Rectal smooth muscle tissue (tissue), 1 donor: Measurements from ENCODE around the gene LTB.

Experiments
- H3K27ac ChIP-seq: one replicate; pipeline ENCODE4 v1.7.0; 2013; ENCODE audit warnings: low read depth, low read length, inconsistent platforms
- H3K27me3 ChIP-seq: one replicate; pipeline ENCODE4 v1.7.0; 2013; ENCODE audit warnings: low read length; ENCODE audit not compliant: control insufficient read depth, insufficient read depth
- H3K36me3 ChIP-seq: one replicate; pipeline ENCODE4 v1.7.0; 2013; ENCODE audit warnings: low read length; ENCODE audit not compliant: control insufficient read depth, insufficient read depth
- H3K4me1 ChIP-seq: one replicate; pipeline ENCODE4 v1.7.0; 2013; ENCODE audit warnings: low read length; ENCODE audit not compliant: control insufficient read depth, insufficient read depth
- H3K4me3 ChIP-seq: one replicate; pipeline ENCODE4 v1.7.0; 2013; ENCODE audit warnings: low read length
- H3K9ac ChIP-seq: one replicate; pipeline ENCODE4 v1.7.0; 2013; ENCODE audit warnings: low read length

The LTB gene, protein sequence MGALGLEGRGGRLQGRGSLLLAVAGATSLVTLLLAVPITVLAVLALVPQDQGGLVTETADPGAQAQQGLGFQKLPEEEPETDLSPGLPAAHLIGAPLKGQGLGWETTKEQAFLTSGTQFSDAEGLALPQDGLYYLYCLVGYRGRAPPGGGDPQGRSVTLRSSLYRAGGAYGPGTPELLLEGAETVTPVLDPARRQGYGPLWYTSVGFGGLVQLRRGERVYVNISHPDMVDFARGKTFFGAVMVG

DNA sequence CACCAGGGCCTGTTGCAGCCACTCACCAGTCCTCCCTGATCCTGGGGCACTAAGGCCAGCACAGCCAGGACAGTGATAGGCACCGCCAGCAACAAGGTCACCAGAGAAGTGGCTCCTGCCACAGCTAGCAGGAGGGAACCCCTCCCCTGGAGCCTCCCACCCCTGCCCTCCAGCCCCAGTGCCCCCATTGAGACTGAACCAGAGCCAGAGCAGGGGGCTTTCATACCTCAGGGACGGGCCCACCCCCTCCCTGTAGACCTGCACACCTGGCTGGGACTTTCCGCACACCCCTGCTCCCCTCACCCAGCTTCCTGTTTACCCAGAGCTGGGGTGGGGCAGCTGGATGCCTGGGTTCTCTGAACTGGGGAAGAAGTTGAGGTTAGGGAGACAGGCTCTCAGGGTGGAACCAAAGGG, at the start of gene LTB:
Gene LTB (minus strand): TSS at position 195 of the 414 bp plus-strand sequence. CDS start 7 bp downstream, at position 188.
- H3K27me3 ChIP-seq = no peaks in the 10 kb centered on the region
- H3K4me3 ChIP-seq = peak within 1 kb of the TSS; percentile 97
- H3K4me1 ChIP-seq = no peaks in the 10 kb centered on the region
- H3K27ac ChIP-seq = peak within 1 kb of the TSS; percentile 86
- peak within 1 kb of the TSS; percentile 97 for H3K9ac ChIP-seq
- no peaks in the 10 kb centered on the region for H3K36me3 ChIP-seq

DNA sequence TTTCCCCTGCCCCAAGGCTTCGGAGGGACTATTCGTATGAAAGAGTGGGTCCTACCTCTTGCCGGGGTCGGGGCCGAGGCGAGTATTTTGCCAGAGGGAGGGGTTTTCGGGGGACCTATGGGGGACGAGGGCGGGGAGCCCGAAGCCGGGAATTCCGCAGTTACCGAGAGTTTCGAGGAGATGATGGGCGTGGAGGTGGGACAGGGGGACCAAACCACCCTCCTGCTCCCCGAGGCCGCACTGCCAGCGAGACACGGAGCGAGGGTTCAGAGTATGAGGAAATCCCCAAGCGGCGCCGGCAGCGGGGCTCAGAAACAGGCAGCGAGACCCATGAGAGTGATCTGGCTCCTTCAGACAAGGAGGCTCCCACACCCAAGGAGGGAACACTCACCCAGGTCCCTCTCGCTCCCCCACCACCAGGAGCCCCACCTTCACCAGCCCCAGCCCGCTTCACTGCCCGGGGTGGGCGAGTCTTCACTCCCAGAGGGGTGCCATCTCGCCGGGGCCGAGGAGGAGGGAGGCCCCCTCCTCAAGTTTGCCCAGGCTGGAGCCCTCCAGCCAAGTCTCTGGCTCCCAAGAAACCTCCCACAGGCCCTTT, 49.6 kb upstream of the LTB start:
- Histone ChIP-seq H3K4me1 (no peaks in the 10 kb centered on the region), H3K36me3 (peaks cover 72% of the 10 kb centered on the region), H3K27ac (no peak overlapping the region), H3K9ac (no peak overlapping the region), H3K27me3 (no peaks in the 10 kb centered on the region), H3K4me3 (no peak overlapping the region)

DNA sequence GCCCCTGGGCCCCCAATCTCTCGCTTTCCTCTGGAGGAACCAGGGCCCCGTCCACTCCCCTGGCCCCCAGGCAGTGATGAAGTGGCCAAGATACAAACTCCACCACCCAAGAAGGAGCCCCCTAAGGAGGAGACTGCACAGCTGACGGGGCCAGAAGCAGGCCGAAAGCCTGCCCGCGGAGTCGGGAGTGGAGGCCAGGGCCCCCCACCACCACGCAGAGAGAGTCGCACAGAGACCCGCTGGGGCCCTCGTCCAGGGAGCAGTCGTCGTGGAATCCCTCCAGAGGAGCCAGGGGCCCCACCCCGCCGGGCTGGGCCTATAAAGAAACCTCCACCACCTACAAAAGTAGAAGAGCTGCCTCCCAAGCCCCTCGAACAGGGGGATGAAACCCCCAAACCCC, 49.0 kb upstream of the LTB start:
- Histone ChIP-seq H3K27ac (no peak overlapping the region), H3K36me3 (peaks cover 73% of the 10 kb centered on the region), H3K9ac (no peak overlapping the region), H3K4me3 (no peak overlapping the region), H3K4me1 (no peaks in the 10 kb centered on the region), H3K27me3 (no peaks in the 10 kb centered on the region)

DNA sequence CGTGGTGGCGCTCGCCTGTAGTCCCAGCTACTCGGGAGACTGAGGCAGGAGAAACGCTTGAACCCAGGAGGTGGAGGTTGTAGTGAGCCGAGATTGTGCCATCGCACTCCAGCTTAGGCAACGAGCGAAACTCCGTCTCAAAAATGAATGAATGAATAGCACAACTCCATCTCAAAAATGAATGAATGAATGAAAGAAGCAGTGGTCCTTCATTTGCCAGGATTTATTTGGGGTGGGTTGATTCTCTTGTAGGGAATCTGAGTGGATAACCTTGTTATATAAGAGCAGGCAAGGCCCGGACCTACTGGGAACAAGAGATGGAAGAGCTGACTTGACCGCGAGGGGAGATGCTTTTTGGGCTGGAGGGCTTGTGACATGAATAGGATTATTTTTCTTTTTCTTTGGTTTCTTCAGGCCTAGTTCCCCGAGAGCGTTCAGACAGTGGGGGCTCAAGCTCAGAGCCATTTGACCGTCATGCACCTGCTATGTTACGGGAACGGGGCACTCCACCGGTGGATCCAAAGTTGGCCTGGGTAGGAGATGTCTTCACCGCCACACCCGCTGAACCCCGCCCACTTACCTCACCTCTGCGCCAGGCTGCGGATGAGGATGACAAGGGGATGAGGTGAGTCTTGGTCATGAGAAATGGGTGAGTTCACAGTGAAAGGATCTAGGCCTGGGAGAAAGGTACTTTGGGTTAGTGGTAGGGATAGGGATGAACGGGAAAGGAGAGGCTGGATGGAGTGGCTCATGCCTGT, 48.1 kb upstream of the LTB start:
- Histone ChIP-seq H3K27me3 (no peaks in the 10 kb centered on the region), H3K9ac (no peak overlapping the region), H3K4me3 (no peak overlapping the region), H3K4me1 (no peaks in the 10 kb centered on the region), H3K27ac (no peak overlapping the region), H3K36me3 (peaks cover 73% of the 10 kb centered on the region)

DNA sequence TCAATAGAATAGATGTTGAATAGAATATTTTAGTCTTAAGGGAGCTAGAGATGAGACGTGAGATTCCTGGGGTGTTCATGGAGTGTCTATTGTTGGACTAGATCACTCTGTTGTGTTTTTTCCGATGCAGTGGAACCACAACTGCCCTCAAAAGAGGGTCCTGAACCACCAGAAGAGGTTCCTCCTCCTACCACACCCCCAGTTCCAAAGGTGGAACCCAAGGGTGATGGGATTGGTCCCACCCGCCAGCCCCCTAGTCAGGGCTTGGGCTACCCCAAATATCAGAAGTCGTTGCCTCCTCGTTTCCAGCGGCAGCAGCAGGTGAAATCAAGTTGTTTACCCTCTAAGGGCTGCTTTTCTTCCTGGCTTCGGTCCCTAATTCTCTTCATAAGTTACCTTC, 46.8 kb upstream of the LTB start:
- Histone ChIP-seq H3K4me1 (no peaks in the 10 kb centered on the region), H3K27me3 (no peaks in the 10 kb centered on the region), H3K36me3 (peaks cover 69% of the 10 kb centered on the region), H3K27ac (no peak overlapping the region), H3K9ac (no peak overlapping the region), H3K4me3 (no peak overlapping the region)

DNA sequence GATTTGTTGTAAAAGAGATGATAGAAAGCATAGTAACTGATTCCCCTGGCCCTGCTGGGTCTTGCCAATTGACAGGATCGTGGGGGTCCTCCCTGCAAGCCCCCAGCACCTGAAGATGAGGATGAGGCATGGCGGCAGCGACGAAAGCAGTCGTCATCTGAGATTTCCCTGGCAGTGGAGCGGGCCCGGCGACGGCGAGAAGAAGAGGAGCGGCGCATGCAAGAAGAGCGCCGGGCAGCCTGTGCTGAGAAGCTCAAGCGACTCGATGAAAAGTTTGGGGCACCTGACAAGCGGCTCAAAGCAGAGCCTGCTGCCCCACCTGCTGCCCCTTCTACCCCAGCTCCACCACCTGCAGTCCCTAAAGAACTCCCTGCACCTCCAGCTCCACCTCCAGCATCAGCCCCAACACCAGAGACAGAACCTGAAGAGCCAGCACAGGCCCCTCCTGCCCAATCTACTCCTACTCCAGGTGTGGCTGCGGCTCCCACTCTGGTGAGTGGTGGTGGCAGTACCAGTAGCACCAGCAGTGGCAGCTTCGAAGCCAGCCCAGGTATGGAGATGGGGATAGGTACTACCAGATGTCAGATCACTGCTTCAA, 45.6 kb upstream of the LTB start:
- Histone ChIP-seq H3K27ac (no peak overlapping the region), H3K9ac (no peak overlapping the region), H3K4me3 (no peak overlapping the region), H3K36me3 (peaks cover 63% of the 10 kb centered on the region), H3K27me3 (no peaks in the 10 kb centered on the region), H3K4me1 (no peaks in the 10 kb centered on the region)

DNA sequence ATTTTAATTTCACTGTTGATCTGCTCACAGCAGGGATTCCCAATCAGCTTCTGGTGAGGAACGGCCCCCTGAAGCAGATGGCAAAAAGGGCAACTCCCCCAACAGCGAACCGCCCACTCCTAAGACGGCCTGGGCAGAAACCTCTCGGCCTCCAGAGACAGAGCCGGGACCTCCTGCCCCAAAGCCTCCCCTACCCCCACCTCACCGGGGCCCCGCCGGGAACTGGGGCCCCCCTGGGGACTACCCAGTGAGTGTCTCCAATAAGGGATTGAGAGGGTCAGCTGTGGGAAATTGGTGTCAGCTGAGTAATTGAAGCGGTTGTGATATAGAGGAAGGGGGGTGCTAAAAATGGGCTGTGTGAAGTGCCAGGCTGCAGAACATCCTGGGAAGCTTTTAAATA, 44.7 kb upstream of the LTB start:
- H3K27ac ChIP-seq = no peak overlapping the region
- H3K36me3 ChIP-seq = peaks cover 63% of the 10 kb centered on the region
- peaks cover 4% of the 10 kb centered on the region for H3K4me1 ChIP-seq

DNA sequence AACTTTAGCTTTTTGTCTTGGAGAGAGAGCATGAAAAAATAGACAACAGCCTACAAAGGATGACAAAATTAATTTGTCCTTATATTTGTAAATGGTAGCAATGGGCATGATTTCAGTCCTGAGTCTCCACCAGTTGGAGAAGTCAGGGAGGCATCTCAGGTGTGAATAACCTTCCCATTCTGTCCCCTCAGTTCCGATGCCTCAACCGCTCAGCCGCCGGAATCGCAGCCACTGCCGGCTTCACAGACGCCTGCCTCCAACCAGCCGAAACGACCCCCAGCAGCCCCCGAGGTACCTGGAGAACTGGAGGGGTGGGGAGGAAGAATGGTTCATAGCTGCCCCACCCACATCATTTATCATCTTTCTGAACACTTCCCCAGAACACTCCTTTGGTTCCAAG, 41.8 kb upstream of the LTB start:
- Histone ChIP-seq H3K9ac (no peak overlapping the region), H3K4me1 (peaks cover 8% of the 10 kb centered on the region), H3K27me3 (peaks cover 2% of the 10 kb centered on the region), H3K36me3 (peaks cover 46% of the 10 kb centered on the region), H3K4me3 (no peak overlapping the region), H3K27ac (no peak overlapping the region)

More for the DNA sequence above, 44.7 kb upstream of the LTB start:
- no peaks in the 10 kb centered on the region for H3K27me3 ChIP-seq
- H3K4me3 ChIP-seq = no peak overlapping the region
- H3K9ac ChIP-seq = no peak overlapping the region

DNA sequence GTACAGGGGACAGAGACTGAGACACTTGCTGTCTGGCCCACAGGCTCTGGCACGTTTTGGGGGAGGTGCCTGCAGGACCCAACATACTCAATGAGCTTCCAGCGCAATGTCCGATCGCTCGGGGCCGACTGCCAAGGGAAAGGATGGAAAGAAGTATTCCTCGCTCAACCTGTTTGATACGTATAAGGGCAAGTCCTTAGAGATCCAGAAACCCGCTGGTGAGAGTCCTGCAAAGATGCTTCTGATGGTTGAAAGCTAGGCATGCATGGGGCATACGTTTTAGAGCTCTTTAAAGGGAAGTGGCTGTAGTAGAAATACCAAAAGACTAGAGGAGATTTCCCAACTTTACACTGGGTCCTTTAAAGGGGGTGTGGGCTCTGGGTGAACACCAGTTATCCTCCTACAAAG, 40.5 kb upstream of the LTB start:
- Histone ChIP-seq H3K27me3 (peaks cover 2% of the 10 kb centered on the region), H3K27ac (no peak overlapping the region), H3K9ac (no peak overlapping the region), H3K4me3 (no peak overlapping the region), H3K36me3 (peaks cover 32% of the 10 kb centered on the region), H3K4me1 (peaks cover 8% of the 10 kb centered on the region)

DNA sequence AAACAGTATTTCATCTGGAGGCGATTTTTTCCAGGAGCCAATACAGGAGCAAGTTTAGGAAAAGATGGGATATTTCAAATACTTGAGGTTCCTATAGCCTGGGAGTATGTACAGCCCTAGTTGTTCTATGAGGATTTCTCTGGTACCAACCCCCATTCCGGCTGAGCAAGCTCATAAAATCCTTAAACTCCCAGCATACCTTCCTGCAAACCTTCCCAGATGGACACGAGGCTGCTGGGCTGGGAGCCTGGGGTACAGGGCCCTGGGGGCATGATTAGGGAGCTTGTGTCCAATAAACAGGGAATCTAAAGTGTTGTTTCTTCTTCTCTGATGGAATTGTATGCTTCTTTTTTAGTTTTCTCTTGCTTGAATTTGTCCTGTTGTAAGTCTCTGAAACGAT, 39.8 kb upstream of the LTB start:
- Histone ChIP-seq H3K36me3 (peaks cover 27% of the 10 kb centered on the region), H3K9ac (no peak overlapping the region), H3K27me3 (peaks cover 2% of the 10 kb centered on the region), H3K4me3 (peak overlapping the region; percentile 95), H3K4me1 (peaks cover 8% of the 10 kb centered on the region), H3K27ac (peak overlapping the region; percentile 94)

DNA sequence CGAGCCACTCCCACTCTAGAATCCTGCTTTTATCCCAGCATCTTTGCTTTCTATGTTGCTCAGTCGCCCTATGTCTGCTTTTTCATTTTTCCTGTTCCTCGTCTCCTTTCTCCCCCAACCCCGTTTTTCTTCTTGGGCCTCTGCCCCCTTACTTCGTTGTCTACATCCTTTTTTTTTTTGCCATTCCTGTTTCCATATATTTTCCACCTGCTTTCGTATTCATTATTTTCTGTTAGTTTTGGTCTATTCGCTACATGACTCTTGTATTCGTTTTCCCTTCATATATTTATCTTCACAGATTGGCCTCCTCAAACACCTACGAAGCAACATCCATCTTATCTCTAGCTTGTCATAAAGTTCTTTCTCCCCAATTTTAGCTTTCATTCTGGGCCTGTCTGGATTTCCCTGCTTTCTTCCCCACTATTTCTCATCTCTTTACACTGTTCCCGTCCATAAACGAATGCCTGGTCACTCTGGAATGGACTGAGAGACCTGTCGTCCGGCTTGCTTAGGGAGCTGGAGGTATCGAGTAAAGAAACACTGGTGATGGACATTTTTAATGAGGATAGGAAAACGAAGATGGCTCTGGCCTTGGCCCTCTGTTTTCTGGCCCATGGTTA, 39.2 kb upstream of the LTB start:
- Histone ChIP-seq H3K27me3 (peaks cover 2% of the 10 kb centered on the region), H3K4me1 (peaks cover 8% of the 10 kb centered on the region), H3K36me3 (peaks cover 25% of the 10 kb centered on the region), H3K9ac (peak overlapping the region; percentile 92), H3K27ac (peak overlapping the region; percentile 94), H3K4me3 (peak overlapping the region; percentile 95)
